Activated CD4-positive, CD25-positive, alpha-beta regulatory T cell treated with anti-CD3 and anti-CD28 coated beads, Interleukin-2, amount 50 U/mL, for 72 hours (primary cell): ENCODE data around the gene IVNS1ABP.
"Not testable (repeated sequence)": the region's sequence is repeated elsewhere in the genome, so short reads cannot be mapped to it uniquely, and the experiment has no call there.

Experiments used
- DNase-seq: peaks from one replicate; pipeline ENCODE4 v3.0.0; 2021

Gene IVNS1ABP

DNA sequence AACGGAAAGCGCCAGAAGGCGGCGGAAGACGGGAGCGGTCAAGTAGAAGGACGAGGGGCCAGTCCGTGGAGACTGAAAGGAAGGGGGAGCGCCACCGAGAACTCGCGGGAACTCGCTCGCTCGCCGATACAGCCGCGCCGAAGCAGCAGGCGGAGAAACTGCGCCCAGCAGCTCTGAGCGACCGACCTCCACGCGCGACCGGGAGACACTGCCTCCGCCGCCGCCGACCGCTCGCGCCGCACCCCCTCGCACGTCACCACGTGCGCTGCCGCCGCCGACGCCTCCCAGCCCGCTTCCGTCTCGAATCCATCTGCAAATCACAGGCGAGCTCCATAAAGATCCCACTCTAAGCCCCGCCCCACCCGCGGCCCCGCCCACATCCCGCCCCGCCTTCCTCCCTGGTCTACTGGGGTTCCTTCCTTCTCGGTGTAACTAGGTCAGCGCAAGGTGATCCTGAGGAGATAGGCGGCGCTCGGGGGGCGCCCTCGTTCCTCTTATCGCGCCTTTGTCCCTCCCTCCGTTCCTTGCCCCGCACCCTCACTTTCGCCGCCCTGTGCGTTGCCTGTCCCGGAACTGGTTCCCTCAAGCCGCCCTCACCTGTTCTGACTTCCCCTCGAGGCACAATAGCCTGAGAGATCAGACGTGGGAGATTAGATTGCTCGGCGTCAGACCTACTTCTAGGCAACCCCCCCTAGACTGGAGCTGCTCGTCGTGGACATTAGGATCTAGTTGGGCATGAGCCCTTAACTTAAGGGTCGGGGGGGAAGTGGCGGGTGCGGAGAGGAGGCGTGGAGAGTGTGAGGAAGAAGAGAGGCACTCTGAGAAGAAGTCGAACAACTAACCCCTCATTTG, at the start of gene IVNS1ABP:
Gene IVNS1ABP, minus strand, starts transcription at position 210 of the 852 bp plus-strand sequence. CDS start 7,750 bp downstream, outside the sequence.
- peak; percentile 91 for DNase-seq

DNA sequence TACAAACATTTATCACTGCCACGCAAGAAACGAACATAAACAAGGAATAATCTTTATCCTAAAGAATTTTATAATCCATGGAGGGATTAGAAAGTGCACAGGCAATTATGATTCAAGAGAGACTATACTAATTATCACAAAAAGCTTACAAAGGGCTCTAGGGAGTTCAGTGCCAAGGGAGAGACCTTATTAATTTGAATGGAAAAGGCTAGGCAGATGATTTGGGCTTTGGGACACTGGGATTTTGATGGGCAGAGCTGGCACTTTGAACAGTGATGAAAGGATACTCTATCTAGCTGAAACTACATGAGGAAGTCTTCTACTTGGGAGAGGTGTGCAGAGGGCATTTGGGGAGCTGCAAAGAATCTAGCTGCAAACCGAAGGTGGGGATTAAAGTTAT, 48.9 kb upstream of the IVNS1ABP start:
- no peak for DNase-seq

DNA sequence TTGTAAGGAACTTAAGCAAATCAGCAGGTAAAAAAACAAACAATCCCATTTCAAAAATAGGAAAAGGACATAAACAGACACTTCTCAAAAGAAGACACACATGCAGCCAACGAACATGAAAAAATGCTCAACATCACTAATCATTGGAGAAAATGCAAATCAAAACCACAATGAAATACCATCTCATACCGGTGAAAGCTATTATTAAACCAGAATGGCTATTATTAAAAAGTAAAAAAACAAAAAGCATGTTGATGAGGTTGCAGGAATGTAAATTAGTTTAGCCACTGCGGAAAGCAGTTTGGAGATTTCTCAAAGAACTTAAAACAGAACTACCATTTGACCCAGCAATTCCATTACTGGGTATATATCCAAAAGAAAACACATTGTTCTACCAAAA, 47.5 kb upstream of the IVNS1ABP start:
- DNase-seq: not testable (repeated sequence)

DNA sequence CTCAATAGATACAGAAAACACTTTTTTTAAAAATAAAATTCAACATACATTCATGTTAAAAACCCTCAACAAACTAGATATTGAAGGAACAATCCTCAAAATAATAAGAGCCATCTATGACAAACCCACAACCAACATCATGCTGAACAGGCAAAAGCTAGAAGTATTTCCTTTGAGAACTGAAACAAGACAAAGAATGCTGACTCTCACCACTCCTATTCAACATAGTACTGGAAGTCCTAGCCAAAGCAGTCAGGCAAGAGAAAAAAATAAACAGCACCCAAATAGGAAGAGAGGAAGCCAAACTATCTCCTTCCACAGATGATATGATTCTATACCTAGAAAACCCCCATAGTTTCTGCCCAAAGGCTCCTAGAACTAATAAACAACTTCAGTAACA, 46.2 kb upstream of the IVNS1ABP start:
- DNase-seq: no peak

DNA sequence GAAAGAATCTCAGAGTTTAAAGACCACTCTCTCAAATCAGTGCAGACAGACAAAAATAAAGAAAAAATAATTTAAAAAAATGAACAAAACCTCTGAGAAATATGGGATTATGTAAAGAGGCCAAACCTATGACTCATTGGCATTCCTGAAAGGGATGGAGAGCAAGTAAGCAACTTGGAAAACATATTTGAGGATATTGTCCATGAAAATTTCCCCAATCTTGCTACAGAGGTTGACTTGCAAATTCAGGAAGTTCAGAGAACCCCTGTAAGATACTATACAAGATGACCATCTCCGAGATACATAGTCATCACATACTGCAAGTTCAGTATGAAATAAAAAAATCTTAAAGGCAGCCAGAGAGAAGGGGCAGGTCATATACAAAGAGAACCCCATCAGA, 43.7 kb upstream of the IVNS1ABP start:
- no peak for DNase-seq

DNA sequence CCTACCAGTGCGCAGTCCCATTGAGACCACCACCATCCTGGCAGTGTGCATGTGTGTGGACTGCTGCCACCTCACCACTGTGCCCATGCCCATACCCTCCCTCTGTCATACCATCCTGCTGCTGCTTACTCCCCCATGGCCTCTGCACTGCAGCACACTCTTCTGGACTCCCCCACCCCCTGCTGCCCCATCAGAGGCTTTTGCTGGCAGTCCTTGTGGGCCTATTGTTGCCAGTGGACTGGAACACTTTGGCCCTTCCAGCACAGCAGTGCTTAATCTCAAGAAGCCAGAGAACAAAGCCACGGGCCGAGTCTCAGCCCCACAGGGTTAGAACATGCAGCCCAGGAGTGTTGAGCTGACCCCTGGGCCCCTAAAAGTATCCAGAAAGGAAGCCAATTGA, 41.9 kb upstream of the IVNS1ABP start:
- DNase-seq: no peak

DNA sequence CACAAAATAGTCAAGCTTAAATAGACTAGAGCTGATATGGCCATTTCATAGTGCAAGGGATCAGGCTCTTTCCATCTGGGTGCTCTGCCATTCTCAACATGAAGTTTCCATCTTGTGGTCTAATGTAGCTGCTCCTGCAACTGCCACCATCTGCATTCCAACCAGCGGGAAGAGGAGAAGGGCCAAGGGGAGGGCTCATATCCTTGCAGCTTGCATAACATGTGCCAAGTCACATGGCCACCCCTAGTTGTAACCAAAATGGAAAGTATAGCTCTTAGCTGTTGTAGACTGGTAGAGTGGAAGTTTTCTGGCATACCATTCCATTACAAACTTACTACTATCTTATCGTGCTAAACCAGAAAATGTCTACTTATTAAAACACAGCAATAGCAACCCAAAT, 38.9 kb upstream of the IVNS1ABP start:
- no peak for DNase-seq

DNA sequence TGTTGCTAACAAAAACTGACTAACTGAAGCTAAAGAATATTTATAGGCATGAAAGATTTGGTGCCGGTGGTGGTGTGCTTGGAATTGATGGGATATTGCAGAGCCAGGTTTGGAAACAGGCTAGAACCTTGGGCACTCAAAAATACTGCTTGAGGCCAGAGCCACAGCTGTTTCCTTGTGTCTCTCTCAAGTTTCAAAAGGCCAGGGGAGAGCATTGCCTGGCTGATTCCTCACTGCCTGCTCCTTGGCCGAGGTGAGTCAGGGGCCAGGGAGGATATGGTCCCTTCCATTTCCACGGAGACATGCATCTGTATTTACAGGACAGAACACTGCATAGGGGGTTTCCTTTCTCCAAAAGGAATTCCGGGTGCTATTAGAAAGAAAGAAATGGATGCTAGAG, 36.1 kb upstream of the IVNS1ABP start:
- DNase-seq: no peak

DNA sequence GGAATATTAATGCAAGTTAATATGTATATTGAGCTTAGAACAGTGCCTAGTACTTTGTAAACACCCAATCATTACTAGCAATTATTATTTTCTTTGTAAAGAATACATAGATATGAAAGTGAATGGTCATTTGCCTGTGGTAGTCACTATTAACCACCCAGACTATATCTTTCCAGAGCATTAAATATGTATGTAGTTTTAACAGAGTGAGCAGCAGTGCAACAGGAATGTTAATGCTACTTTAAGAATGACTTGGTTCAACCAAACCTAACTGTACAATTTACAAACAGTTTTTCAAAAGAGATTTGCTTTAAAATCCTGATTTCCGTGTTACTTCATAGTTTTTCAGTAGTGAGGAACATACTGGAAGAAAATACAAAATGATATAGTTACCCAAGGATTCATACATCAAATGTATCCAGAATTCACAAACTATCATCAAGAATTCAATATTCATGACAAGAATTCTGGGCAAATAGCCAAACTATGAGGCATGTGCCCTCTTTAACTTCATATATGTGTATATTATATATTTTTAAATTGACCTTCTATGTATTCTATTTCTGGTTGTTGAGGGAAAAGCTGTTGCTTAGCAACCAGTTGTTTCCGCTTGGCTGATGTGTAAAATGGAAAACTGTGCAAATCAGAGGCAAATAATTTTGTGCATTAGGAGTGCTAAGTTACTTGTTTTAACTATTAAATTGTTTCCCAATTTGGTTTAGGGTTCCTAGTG, 34.9 kb upstream of the IVNS1ABP start:
- DNase-seq: no peak

DNA sequence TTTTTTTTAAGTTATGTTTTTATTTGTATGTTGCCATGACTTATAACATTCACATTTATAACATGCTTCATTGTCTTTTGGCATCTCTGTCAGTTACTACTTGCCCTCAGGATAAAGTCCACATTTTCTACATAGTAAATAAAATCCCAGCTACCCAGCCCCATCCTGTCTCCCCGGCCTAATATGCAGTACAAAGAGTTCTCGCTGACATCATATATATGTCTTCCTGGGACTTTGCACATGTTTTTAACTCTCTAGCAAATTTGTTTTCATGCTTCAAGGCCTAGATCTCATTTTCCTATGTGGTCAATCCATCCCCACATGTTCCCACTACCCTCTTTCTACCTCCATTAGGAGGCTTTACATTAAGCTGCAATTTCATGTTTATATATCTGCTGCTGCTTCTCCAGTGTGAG, 33.0 kb upstream of the IVNS1ABP start:
- DNase-seq: no peak

DNA sequence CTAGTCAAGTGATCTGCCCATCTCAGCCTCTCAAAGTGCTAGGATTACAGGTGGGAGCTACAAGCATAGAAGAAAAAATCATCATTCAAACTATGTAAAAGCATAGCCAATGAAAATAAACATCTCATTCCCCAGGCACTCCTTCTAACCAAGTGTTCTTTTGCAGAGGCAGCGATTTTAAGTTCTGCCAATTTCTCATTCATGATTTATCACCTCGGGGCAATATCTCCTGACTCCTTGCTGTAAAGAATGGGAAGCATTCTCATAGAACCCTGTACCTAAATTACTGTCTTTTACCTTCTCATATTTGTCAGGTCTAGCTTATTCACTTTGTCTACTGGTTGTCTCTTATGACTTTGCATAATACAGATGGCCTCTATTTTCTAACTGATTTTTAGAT, 32.5 kb upstream of the IVNS1ABP start:
- DNase-seq: no peak

DNA sequence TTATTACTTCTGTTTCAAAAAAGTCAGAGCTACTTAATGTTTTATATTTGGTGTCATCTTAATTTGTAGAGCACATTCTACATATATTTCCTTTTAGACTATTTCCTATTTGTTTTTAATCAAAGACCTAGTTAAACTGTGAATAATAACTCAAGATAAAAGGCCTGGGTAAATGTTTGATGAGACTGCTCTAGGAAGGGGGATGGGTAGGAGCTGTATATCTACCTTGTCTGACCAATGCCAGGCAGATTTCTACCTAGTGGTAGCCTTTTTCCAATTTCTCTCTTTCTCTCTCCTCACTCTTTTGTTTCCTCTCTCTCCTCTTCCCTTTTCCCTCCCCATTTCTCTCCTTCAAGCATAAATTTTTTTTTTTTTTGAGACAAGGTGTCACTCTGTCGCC, 31.9 kb upstream of the IVNS1ABP start:
- no peak for DNase-seq

DNA sequence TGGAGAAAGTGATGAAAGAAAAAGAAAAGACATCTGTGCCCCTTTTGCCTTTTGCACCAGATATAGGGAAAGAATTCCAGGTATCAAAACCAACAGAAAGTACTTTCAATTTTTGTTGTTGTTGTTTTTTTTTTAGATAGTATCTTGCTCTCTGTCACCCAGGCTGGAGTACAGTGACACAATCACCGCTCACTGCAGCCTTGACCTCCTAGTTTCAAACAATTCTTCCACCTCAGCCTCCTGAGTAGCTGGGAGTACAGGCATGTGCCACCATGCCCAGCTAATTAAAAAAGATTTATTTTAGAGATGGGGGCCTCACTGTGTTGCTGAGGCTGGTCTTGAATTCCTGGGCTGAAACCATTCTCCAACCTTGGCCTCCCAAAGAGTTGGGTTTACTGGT, 31.3 kb upstream of the IVNS1ABP start:
- DNase-seq: no peak

DNA sequence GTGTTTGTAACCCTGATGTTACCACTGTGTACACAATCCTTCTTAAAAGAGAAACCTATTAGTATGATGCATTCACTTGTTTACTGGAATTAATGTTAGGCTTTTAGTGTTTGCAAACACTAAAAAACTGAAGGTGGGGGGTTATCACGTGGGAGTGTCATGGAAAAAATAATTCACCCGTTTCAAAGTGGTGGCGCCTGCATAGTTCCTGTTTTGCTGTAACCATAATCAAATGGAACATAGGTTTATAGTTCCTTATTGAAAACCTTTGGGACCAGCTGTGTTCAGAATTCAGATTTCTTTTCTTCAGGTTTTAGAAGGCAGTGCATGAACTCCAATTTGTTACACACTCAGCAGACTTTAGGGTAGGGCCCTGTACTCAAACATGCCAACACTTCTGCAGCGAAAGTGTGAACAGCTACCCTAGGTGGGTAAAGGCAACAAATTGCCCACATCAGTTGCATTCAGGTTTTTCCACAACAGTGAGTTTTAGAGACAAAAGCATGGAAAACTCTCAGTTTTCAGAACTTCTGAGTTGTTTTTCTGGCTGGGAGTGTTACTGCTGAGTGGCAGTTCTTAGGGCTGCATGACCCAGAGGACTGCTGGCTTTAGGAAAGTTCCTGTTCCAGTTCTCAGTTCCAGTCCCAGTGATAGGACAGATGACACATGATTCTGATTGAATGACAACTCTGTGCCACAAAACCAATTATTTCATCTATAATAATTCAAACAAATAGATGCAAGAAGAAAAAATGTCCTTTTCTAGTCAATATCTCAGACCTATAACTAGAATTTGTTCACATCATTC, 29.1 kb upstream of the IVNS1ABP start:
- DNase-seq: no peak

DNA sequence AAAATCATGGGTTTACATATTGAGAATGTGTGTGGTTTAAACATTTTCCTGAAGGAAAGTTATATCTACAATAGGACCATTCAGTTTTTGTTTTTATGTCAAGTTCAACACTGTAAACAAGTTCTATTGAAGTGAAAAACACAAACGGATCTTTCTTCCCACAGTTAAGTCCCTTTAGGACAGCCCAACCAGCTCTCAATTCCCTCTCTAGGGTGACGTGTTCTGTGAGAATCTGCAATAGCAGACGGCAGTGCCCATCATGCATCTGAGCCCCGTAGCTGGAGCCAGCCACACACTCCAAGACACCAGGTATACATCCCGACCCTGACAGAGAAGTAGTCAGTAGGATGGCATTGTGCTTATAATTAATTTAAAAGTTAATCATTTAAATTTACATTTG, 26.3 kb upstream of the IVNS1ABP start:
- no peak for DNase-seq

DNA sequence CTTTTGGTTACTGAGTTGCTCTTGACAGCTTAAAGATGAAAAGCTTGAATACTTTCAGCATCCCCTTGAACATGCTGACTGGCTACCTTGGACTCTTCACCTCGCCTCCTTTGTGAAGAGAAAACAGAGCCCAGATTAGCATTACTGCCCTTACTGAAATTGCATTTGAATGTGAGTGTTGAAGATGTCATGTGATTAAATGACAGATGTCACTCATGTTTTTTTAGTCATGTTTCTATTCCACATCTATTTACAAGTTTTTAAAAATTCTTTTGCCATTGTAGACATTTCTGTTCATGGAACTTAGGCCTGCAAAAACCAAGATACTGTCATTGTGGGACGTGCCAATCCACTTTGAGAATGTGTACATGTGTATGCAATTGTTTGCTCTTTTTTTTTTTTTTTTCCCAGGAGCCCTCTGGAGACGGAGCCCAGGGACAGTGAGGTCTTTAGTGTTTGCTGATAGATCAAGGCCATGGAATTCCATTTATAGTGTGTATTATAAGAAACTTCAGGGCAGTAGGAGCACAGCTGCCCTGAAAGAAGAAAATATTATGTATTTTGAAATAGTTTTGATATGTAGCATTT, 25.7 kb upstream of the IVNS1ABP start:
- DNase-seq: no peak

DNA sequence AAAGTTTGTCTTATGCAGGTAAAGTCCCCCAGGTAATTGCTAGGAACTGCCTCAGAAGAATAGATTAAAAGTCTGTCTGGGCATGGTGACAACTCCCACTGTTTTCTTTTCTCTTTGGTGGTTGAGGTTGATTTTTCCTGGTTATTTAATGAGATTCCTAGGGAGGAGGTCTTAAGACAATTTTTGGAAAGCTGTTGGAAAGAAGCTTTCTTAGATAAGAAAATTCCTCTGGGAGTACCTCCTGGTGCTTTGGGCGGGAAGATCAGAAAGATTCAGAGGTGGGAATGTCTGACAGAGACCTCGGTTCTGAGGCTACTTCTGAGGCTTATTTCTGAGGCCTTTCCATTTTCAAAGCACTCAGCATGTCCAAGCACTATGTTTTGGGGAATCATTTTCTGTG, 25.0 kb upstream of the IVNS1ABP start:
- DNase-seq: no peak

DNA sequence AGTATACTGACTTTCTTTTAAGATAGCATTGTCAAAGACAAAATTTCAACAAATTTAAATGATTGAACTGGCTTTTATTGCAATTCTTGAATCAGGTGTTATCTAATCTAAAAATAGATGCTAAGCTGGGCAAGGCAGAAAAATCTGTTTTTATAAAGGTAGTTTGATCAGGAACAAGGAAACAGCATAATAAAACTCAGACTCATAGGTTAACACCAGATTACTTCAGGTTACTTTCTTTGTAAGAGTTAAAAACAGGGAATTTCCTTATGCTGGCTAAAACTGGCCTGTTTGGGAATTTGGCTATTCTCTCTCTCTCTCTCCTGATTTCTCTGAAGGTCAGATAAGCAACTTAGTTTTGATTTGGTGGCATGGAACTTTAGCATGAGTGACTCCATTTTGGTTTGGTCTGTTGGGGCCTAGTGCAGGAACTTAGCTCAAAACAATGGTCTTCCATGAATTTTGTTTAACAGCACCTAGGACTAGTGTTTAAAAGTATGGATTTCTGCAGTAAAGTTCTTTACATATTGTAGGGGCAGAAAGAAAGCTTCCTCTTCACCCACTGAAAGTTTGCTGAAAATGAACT, 24.2 kb upstream of the IVNS1ABP start:
- DNase-seq: no peak

DNA sequence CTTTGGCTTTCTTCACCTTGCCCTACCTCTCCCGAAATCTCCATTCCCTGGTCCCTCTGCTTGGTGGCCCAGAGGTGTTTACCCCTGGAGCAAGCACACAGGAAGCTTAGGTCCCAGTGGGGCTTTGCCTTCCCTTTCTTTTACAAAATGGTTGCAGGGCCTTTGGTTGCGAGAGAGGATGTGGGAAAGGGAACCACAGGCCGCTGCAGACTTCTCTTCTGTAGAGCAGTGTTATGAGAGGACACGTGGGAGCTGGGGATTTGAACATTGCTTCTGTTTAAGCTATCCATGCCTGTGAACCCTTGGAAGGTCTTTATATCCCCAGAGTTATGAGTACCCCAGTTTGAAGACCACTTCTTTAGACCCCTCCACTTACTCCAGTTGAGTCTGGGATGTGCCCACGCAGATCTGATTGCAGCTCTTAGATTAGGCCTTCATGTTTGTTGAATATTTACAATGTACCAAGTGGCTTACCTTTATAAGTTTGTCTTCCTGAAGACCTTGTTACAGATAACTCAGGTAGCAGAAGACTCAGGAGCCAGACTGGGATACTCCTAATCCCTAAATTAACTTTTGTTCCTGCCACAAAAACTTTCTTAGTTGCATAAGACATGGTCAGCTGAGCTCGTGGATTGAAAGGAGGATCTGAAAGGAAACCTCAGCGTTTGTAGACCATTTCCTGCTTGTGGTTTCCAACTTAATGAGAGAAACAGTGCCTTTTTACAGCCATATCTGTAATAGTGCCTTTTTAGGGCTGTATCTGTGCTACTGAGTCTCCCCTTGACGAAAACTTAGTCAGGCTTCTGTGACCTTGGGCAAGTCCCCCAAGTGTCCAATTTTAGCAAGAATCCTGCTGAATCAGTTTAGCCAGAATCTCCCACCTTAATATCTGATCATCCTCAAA, 21.9 kb upstream of the IVNS1ABP start:
- no peak for DNase-seq

DNA sequence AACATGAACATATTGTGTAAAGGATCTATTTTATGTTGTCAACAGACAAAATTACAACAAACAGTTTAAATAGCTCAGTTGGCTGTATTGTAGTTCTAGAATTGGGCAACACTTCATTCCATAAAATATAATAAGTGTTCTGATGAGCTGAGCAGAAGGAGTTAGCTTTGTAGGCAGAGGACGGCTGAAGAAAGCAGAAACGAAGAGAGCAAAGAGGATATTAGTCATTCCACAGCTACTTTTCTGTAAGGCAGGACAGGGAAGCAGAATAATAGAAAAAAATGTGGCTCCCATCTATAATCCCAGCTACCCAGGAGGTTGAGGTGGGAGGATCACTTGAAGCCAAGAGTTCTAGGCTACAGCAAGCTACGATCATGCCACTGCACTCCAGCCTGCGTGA, 20.2 kb upstream of the IVNS1ABP start:
- no peak for DNase-seq

DNA sequence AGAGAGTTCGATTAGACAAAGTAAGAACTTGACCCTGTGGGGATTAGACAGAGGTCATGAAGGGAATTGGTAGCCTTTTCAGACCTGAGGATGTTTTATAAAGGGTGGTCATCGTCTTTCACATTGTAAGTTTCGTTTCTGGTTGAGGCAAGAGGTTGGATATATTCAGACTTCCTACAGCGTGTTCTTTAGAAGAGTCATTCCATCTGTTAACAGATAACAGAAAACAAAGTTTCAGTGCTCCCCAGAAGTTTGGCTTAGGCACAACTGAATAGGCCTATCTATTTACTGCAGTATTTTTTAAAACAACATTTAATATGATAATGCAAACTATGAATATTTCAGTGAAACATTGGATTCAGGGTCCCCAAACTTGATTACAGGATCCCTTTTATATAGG, 17.1 kb upstream of the IVNS1ABP start:
- no peak for DNase-seq

DNA sequence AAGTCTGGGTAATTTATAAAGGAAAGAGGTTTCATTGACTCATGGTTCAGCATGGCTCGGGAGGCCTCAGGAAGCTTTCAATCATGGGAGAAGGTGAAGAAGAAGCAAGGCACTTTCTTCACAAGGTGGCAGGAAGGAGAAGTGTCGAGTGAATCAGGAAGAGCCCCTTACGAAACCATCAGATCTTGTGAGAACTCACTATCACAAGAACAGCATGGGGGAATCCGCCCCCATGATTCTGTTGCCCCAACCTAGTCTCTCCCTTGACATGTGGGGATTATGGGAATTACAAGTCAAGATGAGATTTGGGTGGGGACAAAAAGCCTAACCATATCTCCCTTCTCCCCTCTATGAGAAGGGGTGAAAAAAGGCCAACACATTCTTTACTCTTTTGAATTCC, 11.2 kb upstream of the IVNS1ABP start:
- no peak for DNase-seq
